Fibroblast of lung (primary cell): Measurements from ENCODE around the gene ARL4C. TPM values are rescaled to one million over a fixed set of nuclear protein-coding genes. Genes with fewer than 3 reads are reported as not detected.

ENCODE experiments used
- DNase-seq, 2 donors: peaks; one replicate each; pipeline versions ENCODE4 v3.0.0 to v3.0.0-alpha.2; 2010; ENCODE audit warnings: low read depth in 2 of 2
- H2AFZ ChIP-seq: 2 replicates; pipeline ENCODE4 v1.5.1; 2012; ENCODE audit warnings: low read length, control low read depth, inconsistent platforms
- H3K27ac ChIP-seq: 2 replicates; pipeline ENCODE4 v1.5.1; 2011; ENCODE audit warnings: low read length, control low read depth; ENCODE audit not compliant: insufficient read depth
- H3K27me3 ChIP-seq: 2 replicates; pipeline ENCODE4 v1.5.1; 2011; ENCODE audit warnings: mild to moderate bottlenecking, low read length; ENCODE audit not compliant: control insufficient read depth, insufficient read depth
- H3K36me3 ChIP-seq: 2 replicates; pipeline ENCODE4 v1.5.1; 2011; ENCODE audit warnings: low read length; ENCODE audit not compliant: control insufficient read depth, insufficient read depth
- H3K4me1 ChIP-seq: 2 replicates; pipeline ENCODE4 v1.5.1; 2011; ENCODE audit warnings: low read length; ENCODE audit not compliant: control insufficient read depth, insufficient read depth; ENCODE audit errors: extremely low read depth
- H3K4me2 ChIP-seq: 2 replicates; pipeline ENCODE4 v1.5.1; 2011; ENCODE audit warnings: low read length, control low read depth; ENCODE audit not compliant: insufficient read depth; ENCODE audit errors: extremely low read depth
- H3K4me3 ChIP-seq, 4 experiments: fragments of 200-600 bp in 1 of 4; sonication (generic) in 1 of 4; replicated peaks in 1 of 4; 2 replicates each; pipeline ENCODE4 v1.5.1; 2011 to 2016; ENCODE audit warnings: low read length in 4 of 4, low read depth in 3 of 4, mild to moderate bottlenecking in 3 of 4, control low read depth in 2 of 4, inconsistent platforms in 1 of 4, mixed read lengths in 1 of 4; ENCODE audit not compliant: insufficient read depth in 1 of 4; ENCODE audit errors: control extremely low read depth in 1 of 4
- H3K79me2 ChIP-seq: 2 replicates; pipeline ENCODE4 v1.5.1; 2012; ENCODE audit warnings: mild to moderate bottlenecking, low read length, inconsistent platforms; ENCODE audit not compliant: control insufficient read depth, insufficient read depth
- H3K9ac ChIP-seq: 2 replicates; pipeline ENCODE4 v1.5.1; 2011; ENCODE audit warnings: mild to moderate bottlenecking, low read length, control low read depth; ENCODE audit not compliant: insufficient read depth
- H3K9me3 ChIP-seq: 2 replicates; pipeline ENCODE4 v1.5.1; 2012; ENCODE audit warnings: low read depth, low read length; ENCODE audit not compliant: control insufficient read depth, insufficient read depth
- H4K20me1 ChIP-seq: 2 replicates; pipeline ENCODE4 v1.5.1; 2011; ENCODE audit warnings: low read length; ENCODE audit not compliant: control insufficient read depth, insufficient read depth; ENCODE audit errors: extremely low read depth
- CTCF ChIP-seq, 2 donors: IDR thresholded peaks in 1 of 2; conservative IDR thresholded peaks in 1 of 2; 1 replicate in 1 of 2; 2 replicates in 1 of 2; pipeline ENCODE4 v1.5.1; 2011 to 2012; ENCODE audit warnings: low read length in 2 of 2, control low read depth in 1 of 2, inconsistent platforms in 1 of 2, low read depth in 1 of 2, mild to moderate bottlenecking in 1 of 2
- EZH2 ChIP-seq: IDR thresholded peaks from 2 replicates; pipeline ENCODE4 v1.5.1; 2012; ENCODE audit warnings: low read length, control low read depth, mild to moderate bottlenecking; ENCODE audit errors: missing control alignments
- polyA plus RNA-seq, 2 donors: library from polyadenylated mRNA; depleted of rRNA in 1 of 2; stranded (reverse) in 1 of 2; unstranded in 1 of 2; fragments of >200 nt; gene quantifications; 2 replicates each; pipeline ENCODE4 v1.2.1, GENCODE V29; 2011 to 2012; ENCODE audit warnings: missing spikeins in 1 of 2
- total RNA-seq: library from RNA; depleted of rRNA; stranded (reverse); fragments of >200 nt; gene quantifications from 2 replicates; pipeline ENCODE4 v1.2.1, GENCODE V29; 2014

Gene ARL4C
- total and polyA plus RNA-seq, 2 donors (not counting 1 experiment from before 2014, with no cell fraction given) = 23.2 to 80.9 TPM

GRCh38 chr2:234488913-234489451 lies 7.9 kb downstream of the ARL4C start:
- Histone ChIP-seq H3K9me3 (no peaks in the 10 kb centered on the region), H3K4me3 (no peak overlapping the region), H3K4me1 (no peaks in the 10 kb centered on the region), H3K79me2 (peaks cover 20% of the 10 kb centered on the region), H3K9ac (no peak overlapping the region), H3K27ac (no peak overlapping the region), H3K4me2 (no peak overlapping the region), H3K27me3 (no peaks in the 10 kb centered on the region), H3K36me3 (no peaks in the 10 kb centered on the region), H2AFZ (no peak overlapping the region), H4K20me1 (no peaks in the 10 kb centered on the region)
- DNase-seq = no peak
- TF ChIP-seq CTCF (conservative IDR thresholded peaks at IDR 0.05 in 1 of 2, IDR thresholded peaks at IDR 0.05 in 1 of 2; ENCODE audit: low read depth in 1 of 2, low read length in 2 of 2) (no peak), EZH2 (no peak)

GRCh38 chr2:234488486-234488885 lies 8.4 kb downstream of the ARL4C start:
- DNase-seq = no peak
- Histone ChIP-seq H3K36me3 (no peaks in the 10 kb centered on the region), H3K4me3 (no peak overlapping the region), H3K4me1 (no peaks in the 10 kb centered on the region), H4K20me1 (no peaks in the 10 kb centered on the region), H3K27me3 (no peaks in the 10 kb centered on the region), H2AFZ (no peak overlapping the region), H3K4me2 (no peak overlapping the region), H3K9ac (no peak overlapping the region), H3K79me2 (peaks cover 15% of the 10 kb centered on the region), H3K9me3 (no peaks in the 10 kb centered on the region), H3K27ac (no peak overlapping the region)
- no peak for TF ChIP-seq EZH2

GRCh38 chr2:234487356-234487755 lies 9.5 kb downstream of the ARL4C start:
- Histone ChIP-seq H3K27ac (no peak overlapping the region), H2AFZ (no peak overlapping the region), H3K27me3 (no peaks in the 10 kb centered on the region), H3K4me3 (no peak overlapping the region), H3K79me2 (peaks cover 7% of the 10 kb centered on the region), H3K36me3 (no peaks in the 10 kb centered on the region), H3K4me1 (no peaks in the 10 kb centered on the region), H3K9me3 (no peaks in the 10 kb centered on the region), H3K4me2 (no peak overlapping the region), H3K9ac (no peak overlapping the region), H4K20me1 (no peaks in the 10 kb centered on the region)
- TF ChIP-seq CTCF (conservative IDR thresholded peaks at IDR 0.05 in 1 of 2, IDR thresholded peaks at IDR 0.05 in 1 of 2; ENCODE audit: low read depth in 1 of 2, low read length in 2 of 2) (no peak), EZH2 (no peak)
- DNase-seq = no peak
